Measurements from ENCODE around the gene PLXND1. TPM values are rescaled to one million over a fixed set of nuclear protein-coding genes. Genes with fewer than 3 reads are reported as not detected.

PLXND1 gene
- total RNA-seq, 4 donors from 2014 or later, result 191 to 351 (median 205) TPM

DNA sequence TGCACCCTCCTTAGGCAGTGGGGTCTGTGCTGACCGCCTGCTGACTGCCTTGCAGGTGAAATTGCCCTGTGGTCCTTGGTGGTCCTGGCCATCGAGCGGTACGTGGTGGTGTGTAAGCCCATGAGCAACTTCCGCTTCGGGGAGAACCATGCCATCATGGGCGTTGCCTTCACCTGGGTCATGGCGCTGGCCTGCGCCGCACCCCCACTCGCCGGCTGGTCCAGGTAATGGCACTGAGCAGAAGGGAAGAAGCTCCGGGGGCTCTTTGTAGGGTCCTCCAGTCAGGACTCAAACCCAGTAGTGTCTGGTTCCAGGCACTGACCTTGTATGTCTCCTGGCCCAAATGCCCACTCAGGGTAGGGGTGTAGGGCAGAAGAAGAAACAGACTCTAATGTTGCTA lies 75.7 kb downstream of the PLXND1 start:
- TF ChIP-seq, protein P1, sequence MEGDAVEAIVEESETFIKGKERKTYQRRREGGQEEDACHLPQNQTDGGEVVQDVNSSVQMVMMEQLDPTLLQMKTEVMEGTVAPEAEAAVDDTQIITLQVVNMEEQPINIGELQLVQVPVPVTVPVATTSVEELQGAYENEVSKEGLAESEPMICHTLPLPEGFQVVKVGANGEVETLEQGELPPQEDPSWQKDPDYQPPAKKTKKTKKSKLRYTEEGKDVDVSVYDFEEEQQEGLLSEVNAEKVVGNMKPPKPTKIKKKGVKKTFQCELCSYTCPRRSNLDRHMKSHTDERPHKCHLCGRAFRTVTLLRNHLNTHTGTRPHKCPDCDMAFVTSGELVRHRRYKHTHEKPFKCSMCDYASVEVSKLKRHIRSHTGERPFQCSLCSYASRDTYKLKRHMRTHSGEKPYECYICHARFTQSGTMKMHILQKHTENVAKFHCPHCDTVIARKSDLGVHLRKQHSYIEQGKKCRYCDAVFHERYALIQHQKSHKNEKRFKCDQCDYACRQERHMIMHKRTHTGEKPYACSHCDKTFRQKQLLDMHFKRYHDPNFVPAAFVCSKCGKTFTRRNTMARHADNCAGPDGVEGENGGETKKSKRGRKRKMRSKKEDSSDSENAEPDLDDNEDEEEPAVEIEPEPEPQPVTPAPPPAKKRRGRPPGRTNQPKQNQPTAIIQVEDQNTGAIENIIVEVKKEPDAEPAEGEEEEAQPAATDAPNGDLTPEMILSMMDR (IDR thresholded peaks at IDR 0.05; ENCODE audit: low read depth), result no peak

- TF ChIP-seq, protein P1 (IDR thresholded peaks at IDR 0.05; ENCODE audit: low read depth), result no peak
These were observed 76.2 kb downstream of the PLXND1 start for GRCh38 chr3:129530251-129530791.

GRCh38 chr3:129529436-129530210 lies 76.9 kb downstream of the PLXND1 start:
- TF ChIP-seq, protein P1 (IDR thresholded peaks at IDR 0.05; ENCODE audit: low read depth), result no peak

- TF ChIP-seq, protein P1 (IDR thresholded peaks at IDR 0.05; ENCODE audit: low read depth), result no peak
These were observed 77.8 kb downstream of the PLXND1 start, which contains the start of gene RHO for GRCh38 chr3:129528589-129529100. Gene RHO (plus strand): TSS chr3:129528639. CDS start chr3:129528734, 95 bp downstream.

GRCh38 chr3:129527262-129527661 lies 79.2 kb downstream of the PLXND1 start:
- TF ChIP-seq, protein P1 (IDR thresholded peaks at IDR 0.05; ENCODE audit: low read depth), result no peak

DNA sequence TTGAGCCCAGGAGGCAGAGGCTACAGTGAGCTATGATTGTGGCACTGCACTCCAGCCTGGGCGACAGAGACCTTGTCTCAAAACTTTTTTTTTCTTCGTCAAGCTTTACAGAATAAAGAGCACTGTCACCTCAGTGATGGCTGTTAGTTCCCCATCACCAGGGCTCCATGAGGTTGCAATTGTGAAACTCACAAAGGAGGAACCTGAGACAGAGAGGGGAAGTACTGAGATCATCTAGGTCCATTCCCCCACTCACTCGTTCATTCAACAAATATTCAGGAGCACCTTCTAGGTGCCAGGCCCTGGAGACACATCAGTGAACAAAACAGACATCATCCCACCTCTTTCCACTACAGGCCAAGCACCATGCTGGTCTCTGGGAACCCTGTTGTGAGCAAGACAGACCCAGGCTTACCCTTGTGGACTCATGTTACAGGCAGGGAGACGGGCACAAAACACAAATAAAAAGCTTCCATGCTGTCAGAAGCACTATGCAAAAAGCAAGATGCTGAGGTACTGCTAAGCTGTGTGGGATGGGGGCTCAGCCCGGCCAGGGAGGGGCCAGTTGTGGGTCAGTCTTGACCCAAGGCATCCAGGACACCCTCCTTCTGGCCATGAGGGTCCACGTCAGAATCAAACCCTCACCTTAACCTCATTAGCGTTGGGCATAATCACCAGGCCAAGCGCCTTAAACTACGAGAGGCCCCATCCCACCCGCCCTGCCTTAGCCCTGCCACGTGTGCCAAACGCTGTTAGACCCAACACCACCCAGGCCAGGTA lies 80.2 kb downstream of the PLXND1 start:
- TF ChIP-seq, protein P1 (IDR thresholded peaks at IDR 0.05; ENCODE audit: low read depth), result no peak
